Ovary (tissue), 9 donors: Measurements from ENCODE around the gene ABHD12. TPM values are rescaled to one million over a fixed set of nuclear protein-coding genes. Genes with fewer than 3 reads are reported as not detected.

Experiments
- DNase-seq, 5 donors: peaks; one replicate each; pipeline ENCODE4 v3.0.0-alpha.2; 2019 to 2020
- H3K27ac ChIP-seq, 2 donors: fragments of 200-600 bp; one replicate each; pipeline versions ENCODE4 v1.5.1 to v1.8.0; 2019 to 2022
- H3K27me3 ChIP-seq: fragments of 200-600 bp; one replicate; pipeline ENCODE4 v1.8.0; 2022
- H3K36me3 ChIP-seq: fragments of 200-600 bp; sonication (generic); one replicate; pipeline ENCODE4 v1.5.1; 2019
- H3K4me1 ChIP-seq: one replicate; pipeline ENCODE4 v1.8.1; 2013; ENCODE audit warnings: mild to moderate bottlenecking, moderate library complexity; ENCODE audit not compliant: insufficient read depth
- H3K4me3 ChIP-seq: fragments of 200-600 bp; sonication (generic); one replicate; pipeline ENCODE4 v1.5.1; 2017
- H3K9me3 ChIP-seq, 2 donors: fragments of 200-600 bp in 1 of 2; sonication (generic) in 1 of 2; one replicate each; pipeline versions ENCODE4 v1.5.1 to v1.8.1; 2013 to 2019; ENCODE audit warnings: mild to moderate bottlenecking in 1 of 2, moderate library complexity in 1 of 2
- CTCF ChIP-seq, 3 donors: fragments of 450-650 bp in 2 of 3; fragments of 200-600 bp in 1 of 3; IDR thresholded peaks; one replicate each; pipeline versions ENCODE4 v1.5.1 to v1.8.0; 2016 to 2022; ENCODE audit warnings: antibody characterized with exemption in 3 of 3, mild to moderate bottlenecking in 1 of 3
- EP300 ChIP-seq: sonication (generic); formaldehyde crosslinking; IDR thresholded peaks from one replicate; pipeline ENCODE4 v1.6.1; 2017; ENCODE audit warnings: antibody characterized with exemption
- POLR2A ChIP-seq: fragments of 450-650 bp; IDR thresholded peaks from one replicate; pipeline ENCODE4 v1.6.1; 2017; ENCODE audit warnings: antibody characterized with exemption, mild to moderate bottlenecking, moderate library complexity
- WGBS, 3 donors: extraction: QIAGEN DNeasy Blood & Tissue Kit in 1 of 3; methylation state at CpG; one replicate each; pipeline versions ENCODE4 v1.1.5 to v1.1.7; 2013 to 2017; 5-methylcytosine and 5-hydroxymethylcytosine counted together
- intact Hi-C, 4 donors: fragments of 100-400 bp; cut with DNase I; formaldehyde crosslinking; loops; one replicate each; pipeline versions ENCODE4 v1.11.0 to v1.15.1; 2022 to 2023
- polyA plus RNA-seq, 2 donors: library from polyadenylated mRNA; stranded (reverse); fragments of 200-250 nt in 1 of 2; fragments of 350-450 nt in 1 of 2; fragmentation: Illumina TruSeq in 1 of 2; extraction: RNeasy Lipid Tissue Mini Kit (QIAGEN cat#74804) in 1 of 2; gene quantifications; one replicate each; pipeline ENCODE4 v1.2.3, GENCODE V29; 2013 to 2014
- total RNA-seq, 7 donors: library from RNA; depleted of rRNA in 2 of 7; stranded (reverse); fragments of >200 nt in 2 of 7; fragmentation: NEBNext Ultra II Directional in 3 of 7; extraction: Animal tissue kit (Norgen Biotek cat#: 25700) in 3 of 7; gene quantifications; one replicate each; pipeline versions ENCODE4 v1.1.0 to v1.2.4, GENCODE V29; 2016 to 2023
- donor health status: DM: no; HTN: no; CAD: no; lungs with moderate emphysema.
- donor health status: DM: no; HTN: no; CAD: no.
- donor health status: Bipolar disorder and iron deficiency.
- donor health status: DM: yes; HTN: yes; CAD: no.
- donor health status: DM: no; HTN: no; CAD: no.
- donor health status: DM: yes; HTN: yes; CAD: no.

Gene ABHD12
- total and polyA plus RNA-seq, 9 donors, result 15.0 to 87.6 (median 37.6) TPM

- Histone ChIP-seq H3K36me3 (no peaks in the 10 kb centered on the region), H3K4me3 (no peak overlapping the region), H3K4me1 (no peaks in the 10 kb centered on the region), H3K27me3 (no peaks in the 10 kb centered on the region), H3K9me3 (no peaks in the 10 kb centered on the region), H3K27ac (no peak overlapping the region)
- no peak for TF ChIP-seq EP300
- no peak for TF ChIP-seq CTCF (IDR thresholded peaks at IDR 0.05)
- TF ChIP-seq POLR2A, result no peak
- no peak for DNase-seq
- intact Hi-C loops, result no loop called here
- 66 to 72% (median 68%) methylated on average over 15 of the region's 15 CpGs for WGBS, 3 donors
Measured at GRCh38 chr20:25353747-25354705, 36.6 kb downstream of the ABHD12 start.

GRCh38 chr20:25353353-25353746 is 37.3 kb downstream of the ABHD12 start:
- Histone ChIP-seq H3K36me3 (no peaks in the 10 kb centered on the region), H3K9me3 (no peaks in the 10 kb centered on the region), H3K4me1 (no peaks in the 10 kb centered on the region), H3K27ac (no peak overlapping the region), H3K27me3 (no peaks in the 10 kb centered on the region), H3K4me3 (no peak overlapping the region)
- no peak for DNase-seq
- intact Hi-C loops, result no loop called here
- WGBS, 3 donors, result 13 to 24% (median 20%) methylated on average over 3 of the region's 3 CpGs
- TF ChIP-seq POLR2A (no peak), CTCF (IDR thresholded peaks at IDR 0.05) (no peak), EP300 (no peak)

GRCh38 chr20:25352746-25353145 is 37.9 kb downstream of the ABHD12 start:
- no peaks in the 10 kb centered on the region for H3K4me1 ChIP-seq
- no peaks in the 10 kb centered on the region for H3K27me3 ChIP-seq
- WGBS, 3 donors, result 89 to 97% (median 93%) methylated on average over 3 of the region's 3 CpGs
- no peak for DNase-seq
- no peaks in the 10 kb centered on the region for H3K9me3 ChIP-seq
- TF ChIP-seq POLR2A, result no peak
- TF ChIP-seq CTCF (IDR thresholded peaks at IDR 0.05), result no peak
- no peak for TF ChIP-seq EP300
- H3K4me3 ChIP-seq, result no peak overlapping the region
- H3K27ac ChIP-seq, result no peak overlapping the region
- intact Hi-C loops, result no loop called here
- H3K36me3 ChIP-seq, result no peaks in the 10 kb centered on the region

GRCh38 chr20:25351024-25351360 is 39.6 kb downstream of the ABHD12 start:
- DNase-seq, result no peak

More at GRCh38 chr20:25351024-25351360, 39.6 kb downstream of the ABHD12 start:
- H3K27me3 ChIP-seq, result no peaks in the 10 kb centered on the region
- H3K4me1 ChIP-seq, result no peaks in the 10 kb centered on the region
- TF ChIP-seq CTCF (IDR thresholded peaks at IDR 0.05) (no peak), EP300 (no peak), POLR2A (no peak)
- intact Hi-C loops, result no loop called here
- H3K9me3 ChIP-seq, result no peaks in the 10 kb centered on the region
- no peak overlapping the region for H3K27ac ChIP-seq
- no peaks in the 10 kb centered on the region for H3K36me3 ChIP-seq
- H3K4me3 ChIP-seq, result no peak overlapping the region
